ENCODE data around the gene RIC1.
"Not testable (repeated sequence)": the region's sequence is repeated elsewhere in the genome, so short reads cannot be mapped to it uniquely, and the experiment has no call there.

RIC1 gene

GRCh38 chr9:5622016-5622415 lies 6.9 kb upstream of the RIC1 start:
- DNase-seq: peak; percentile 92

DNA sequence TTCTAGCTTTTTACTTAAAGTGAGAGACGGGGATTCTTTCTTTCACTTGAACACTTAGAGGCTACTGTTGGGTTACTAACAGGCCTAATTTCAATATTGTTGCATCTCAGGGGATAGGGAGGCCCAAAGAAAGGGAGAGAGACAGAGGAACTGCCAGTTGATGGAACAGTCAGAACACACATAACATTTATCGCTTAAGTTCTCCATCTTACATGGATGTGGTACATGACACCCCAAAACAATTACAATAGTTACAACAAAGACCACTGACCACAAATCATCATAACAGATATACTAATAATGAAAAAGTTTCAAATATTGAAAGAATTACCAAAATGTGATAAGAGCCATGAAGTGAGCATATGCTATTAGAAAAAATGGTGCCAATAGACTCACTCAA lies 4.3 kb upstream of the RIC1 start:
- DNase-seq: no peak

GRCh38 chr9:5626727-5627634 lies 1.9 kb upstream of the RIC1 start:
- DNase-seq: peak; percentile 78

- DNase-seq: not testable (repeated sequence)
These were observed 1.2 kb upstream of the RIC1 start for GRCh38 chr9:5627686-5628085.

DNA sequence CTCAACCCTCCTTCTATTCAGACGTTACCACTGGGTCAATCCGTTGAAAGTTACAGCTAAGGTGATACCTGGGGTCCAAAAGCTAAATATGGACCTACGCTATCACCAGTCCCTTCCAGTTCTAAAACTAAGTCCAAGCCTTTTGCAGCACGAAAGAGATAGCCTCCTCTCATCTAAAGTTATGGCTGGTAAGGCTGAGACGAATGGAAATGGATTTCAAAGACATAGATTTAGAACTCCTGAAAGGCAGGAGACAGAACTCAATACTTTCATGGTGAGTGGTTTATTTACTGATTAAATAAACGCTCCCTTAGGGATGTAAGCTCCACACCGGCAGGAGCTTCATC lies 751 bp upstream of the RIC1 start:
- DNase-seq: no peak

- DNase-seq: peak; percentile 24
These were observed 589 bp downstream of the RIC1 start for GRCh38 chr9:5629312-5630080.

GRCh38 chr9:5630081-5630507 lies 1.2 kb downstream of the RIC1 start:
- DNase-seq: peak; percentile 50

DNA sequence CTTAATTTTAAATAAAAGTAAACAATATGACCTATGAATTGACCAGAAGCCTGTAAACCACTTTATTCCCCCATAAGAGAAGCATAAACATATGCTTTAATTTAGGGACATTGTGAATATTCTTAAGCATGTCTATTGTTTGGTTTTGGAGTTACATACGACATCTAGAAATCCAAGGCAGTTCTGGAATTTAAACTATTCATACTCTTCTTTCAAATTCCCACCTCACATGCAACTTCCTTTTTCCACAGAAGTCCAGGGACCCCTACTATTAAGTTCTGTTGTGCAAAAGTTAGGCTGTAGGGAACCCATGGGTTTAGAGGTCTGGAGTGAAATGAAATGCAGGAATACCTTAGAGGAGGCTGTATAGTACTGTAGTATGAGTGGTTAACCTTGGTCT lies 2.1 kb downstream of the RIC1 start:
- DNase-seq: peak; percentile 65

GRCh38 chr9:5632540-5632939 lies 3.6 kb downstream of the RIC1 start:
- DNase-seq: no peak

GRCh38 chr9:5633243-5633642 lies 4.3 kb downstream of the RIC1 start:
- DNase-seq: peak; percentile 38

DNA sequence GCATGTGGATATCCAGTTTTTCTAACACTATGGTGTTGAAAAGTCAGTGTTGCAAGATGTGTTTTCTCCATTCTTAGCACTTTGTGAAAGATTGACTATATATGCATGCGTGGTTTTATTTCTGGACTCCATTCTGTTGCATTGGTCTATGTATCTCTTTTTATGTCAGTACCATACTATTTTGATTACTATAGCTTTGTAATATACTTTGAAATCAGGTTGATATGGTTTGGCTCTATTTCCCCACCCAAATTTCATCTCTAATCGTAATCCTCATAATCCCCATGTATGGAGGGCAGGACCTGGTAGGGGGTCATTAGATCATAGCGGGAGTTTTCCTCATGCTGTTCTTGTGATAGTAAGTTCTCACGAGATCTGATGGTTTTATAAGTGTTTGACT lies 6.5 kb downstream of the RIC1 start:
- no peak for DNase-seq

- no peak for DNase-seq
These were observed 10.9 kb downstream of the RIC1 start for GRCh38 chr9:5639816-5640215.

DNA sequence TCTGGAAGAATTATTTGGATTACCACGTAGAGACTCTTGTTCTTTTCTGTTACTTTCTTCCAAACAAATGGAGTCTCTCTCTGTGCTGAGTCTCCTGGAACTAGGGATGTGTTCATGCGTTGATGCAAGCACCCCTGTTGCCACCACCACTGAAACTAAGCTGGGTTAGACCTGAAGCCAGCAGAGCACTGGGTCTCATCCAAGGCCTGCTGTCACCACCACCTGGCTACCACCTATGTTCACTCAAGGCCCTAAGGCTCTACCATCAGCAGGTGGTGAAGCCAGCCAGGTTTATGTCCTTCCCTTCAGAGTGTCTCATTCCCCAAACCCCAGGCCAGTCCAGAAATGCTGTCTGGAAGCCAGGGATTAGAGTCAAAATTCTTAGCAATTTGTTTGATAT lies 13.3 kb downstream of the RIC1 start:
- DNase-seq: no peak

DNA sequence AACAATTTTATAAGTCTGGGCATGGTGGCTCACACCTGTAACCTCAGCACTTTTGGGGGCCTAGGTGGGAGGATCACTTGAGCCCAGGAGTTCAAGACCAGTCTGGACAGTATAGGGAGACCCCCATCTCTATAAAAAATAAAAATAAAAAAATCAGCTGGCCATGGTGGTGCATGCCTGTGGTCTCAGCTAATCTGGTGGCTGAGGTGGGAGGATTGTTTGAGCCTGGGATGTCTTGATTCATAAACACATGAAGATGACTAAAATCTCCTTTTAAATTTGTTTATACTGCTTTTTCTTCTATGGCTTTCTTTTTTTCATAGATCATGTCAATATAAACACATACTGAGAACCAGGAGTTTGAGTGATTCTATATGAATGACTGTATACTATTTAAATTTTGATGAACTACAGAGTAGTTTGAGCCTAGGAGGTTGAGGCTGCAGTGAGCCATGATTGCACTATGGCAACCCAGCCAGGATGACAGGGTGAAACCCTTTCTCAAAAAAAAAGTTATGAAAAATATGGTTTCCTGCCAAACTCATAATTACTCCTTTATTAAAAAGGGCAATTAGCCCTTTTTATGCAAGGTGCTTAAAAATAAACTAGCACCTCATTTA lies 14.2 kb downstream of the RIC1 start:
- DNase-seq: no peak

DNA sequence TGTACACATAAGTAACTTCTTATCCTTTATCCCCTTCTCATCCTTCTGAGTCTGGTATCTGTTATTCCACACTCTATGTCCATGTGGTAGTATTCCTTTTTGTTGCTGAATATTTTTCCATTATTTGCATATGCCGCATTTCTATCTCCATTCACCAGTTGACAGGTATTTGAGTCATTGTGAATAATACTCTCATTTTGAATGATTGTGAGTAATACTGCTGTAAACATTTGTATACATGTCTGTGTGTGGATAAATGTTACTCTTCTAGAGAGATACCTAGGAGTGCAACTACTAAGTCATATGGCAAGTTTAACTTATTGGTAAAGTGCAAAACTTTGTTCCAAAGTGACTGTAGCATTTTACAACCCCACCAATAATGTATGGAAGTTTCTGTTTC lies 15.6 kb downstream of the RIC1 start:
- no peak for DNase-seq

DNA sequence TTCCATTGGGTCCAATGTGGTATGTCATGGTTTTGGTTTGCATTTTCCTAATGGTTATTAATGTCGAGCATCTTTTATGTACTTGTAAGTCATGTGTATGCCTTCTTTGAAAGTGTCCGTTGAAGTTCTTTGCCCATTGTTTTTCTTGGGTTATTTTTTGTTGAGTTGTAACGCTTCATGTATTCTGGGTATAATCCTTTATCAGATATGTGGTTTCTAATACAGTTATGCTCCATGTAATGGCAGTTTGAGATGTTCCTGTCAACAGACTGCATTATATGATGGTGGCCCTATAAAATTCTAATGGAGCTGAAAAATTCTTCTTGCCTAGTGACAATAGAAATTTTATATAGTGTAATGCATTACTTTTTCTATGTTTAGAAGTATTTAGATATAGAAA lies 17.2 kb downstream of the RIC1 start:
- no peak for DNase-seq

DNA sequence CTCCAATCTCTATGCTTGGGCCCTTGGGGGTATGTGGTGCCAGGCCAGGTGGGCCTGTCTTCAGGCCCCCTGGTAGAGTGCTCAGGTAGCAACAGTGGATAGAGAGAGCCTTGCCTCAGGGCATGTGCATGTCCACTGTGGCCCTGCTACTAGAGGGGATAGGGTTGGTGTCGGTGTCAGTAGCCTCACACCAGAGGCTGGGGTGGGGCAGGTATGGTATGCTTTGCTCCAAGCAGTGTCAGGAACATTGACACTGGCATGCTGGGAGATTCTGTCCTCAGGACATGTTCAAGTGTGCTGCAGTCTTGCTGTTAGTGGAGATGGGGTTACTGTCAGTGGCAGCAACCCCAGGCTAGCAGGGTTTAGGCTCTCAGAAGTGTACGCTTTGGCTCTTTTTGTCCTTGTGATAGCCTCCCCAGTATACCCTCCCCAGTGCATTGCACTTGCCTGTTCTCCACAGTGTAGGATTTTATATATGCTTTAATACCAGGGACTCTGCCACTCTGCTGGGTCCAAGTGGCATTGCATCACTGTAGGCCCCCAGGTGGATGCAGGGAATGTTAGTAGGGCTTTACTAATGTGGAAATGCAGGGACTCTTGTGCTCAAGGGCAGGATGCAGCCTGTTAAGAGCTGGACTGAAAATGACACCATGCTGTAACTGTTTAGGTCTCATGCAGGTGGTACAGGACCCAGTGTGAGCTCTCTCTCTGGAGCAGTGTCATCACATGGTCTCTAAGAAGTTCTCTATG lies 21.6 kb downstream of the RIC1 start:
- DNase-seq: no peak

- DNase-seq: peak; percentile 21
These were observed 22.3 kb downstream of the RIC1 start for GRCh38 chr9:5651246-5651645.

DNA sequence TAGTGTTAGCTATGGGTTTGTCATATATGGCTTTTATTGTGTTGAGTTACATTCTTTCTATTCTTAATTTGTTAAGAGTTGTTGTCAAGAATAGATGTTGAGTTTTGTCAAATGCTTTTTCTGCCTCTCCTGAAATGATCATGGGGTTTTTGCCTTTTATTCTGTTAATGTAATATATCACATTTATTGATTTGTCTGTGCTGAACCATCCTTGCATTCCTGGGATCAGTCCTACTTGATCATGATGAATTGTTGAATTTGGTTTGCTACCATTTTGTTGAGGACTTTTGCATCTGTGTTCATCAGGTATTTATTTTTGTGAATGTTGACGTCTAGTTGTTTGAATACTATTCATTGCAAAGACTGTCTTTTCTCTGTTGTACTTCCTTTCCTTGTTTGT lies 23.9 kb downstream of the RIC1 start:
- DNase-seq: no peak

GRCh38 chr9:5662804-5663203 lies 33.9 kb downstream of the RIC1 start:
- not testable (repeated sequence) for DNase-seq

DNA sequence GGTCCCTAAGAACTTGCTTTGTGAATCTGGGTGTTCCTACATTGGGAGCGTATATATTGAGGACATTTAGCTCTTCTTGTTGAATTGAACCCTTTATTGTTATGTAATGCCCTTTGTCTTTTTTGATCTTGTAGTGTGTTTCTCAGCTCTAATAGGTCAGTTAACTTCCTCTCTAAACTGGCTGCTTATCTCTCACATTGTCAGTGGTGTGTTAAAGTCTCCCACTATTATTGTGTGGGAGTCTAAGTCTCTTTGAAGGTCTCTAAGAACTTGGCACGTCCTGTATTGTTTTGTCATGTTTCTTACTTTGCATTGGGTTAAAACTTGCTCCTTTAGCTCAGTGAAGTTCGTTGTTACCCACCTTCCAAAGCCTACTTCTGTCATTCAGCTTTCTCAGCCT lies 36.2 kb downstream of the RIC1 start:
- no peak for DNase-seq

DNA sequence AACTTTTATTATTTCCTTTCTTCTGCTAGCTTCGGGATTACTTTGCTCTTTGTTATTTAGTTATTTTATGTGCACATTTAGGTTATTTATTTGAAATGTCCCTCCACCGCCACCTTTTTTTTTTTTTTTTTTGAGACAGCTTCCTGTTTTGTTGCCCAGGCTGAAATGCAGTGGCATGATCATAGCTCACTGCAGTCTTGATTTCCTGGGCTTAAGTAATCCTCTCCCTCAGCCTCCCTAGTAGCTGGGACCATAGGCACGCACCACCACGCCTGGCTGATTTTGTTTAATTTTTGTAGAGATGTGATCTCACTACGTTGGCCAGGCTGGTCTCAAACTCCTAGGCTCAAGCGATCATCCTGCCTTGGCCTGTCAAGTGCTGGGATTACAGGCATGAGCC lies 38.5 kb downstream of the RIC1 start:
- DNase-seq: no peak

DNA sequence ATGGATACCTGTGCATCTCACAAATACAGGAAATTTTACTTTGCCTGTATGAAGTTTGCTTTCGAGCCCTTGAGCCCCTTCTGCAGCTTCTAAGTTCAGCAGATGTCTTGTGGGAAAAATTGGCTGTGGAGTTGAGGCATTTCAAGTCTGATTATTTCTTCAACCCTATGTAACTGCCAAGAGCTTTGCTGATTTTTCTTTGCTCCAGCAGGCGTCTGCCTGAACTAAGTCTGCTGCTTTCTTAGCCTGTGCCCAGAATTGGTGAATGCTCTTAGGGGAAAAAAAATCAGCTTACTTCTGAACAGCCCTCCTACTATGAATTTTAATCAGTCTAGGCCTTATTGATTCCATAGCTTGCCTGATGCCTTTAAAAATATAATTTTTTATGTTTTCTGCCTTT lies 41.2 kb downstream of the RIC1 start:
- no peak for DNase-seq
